Measurements from ENCODE around the gene SON.
A peak's percentile ranks its signal among the peaks of the same experiment; 100 is the strongest.
"Not testable (repeated sequence)": the region's sequence is repeated elsewhere in the genome, so short reads cannot be mapped to it uniquely, and the experiment has no call there.

The SON gene, protein sequence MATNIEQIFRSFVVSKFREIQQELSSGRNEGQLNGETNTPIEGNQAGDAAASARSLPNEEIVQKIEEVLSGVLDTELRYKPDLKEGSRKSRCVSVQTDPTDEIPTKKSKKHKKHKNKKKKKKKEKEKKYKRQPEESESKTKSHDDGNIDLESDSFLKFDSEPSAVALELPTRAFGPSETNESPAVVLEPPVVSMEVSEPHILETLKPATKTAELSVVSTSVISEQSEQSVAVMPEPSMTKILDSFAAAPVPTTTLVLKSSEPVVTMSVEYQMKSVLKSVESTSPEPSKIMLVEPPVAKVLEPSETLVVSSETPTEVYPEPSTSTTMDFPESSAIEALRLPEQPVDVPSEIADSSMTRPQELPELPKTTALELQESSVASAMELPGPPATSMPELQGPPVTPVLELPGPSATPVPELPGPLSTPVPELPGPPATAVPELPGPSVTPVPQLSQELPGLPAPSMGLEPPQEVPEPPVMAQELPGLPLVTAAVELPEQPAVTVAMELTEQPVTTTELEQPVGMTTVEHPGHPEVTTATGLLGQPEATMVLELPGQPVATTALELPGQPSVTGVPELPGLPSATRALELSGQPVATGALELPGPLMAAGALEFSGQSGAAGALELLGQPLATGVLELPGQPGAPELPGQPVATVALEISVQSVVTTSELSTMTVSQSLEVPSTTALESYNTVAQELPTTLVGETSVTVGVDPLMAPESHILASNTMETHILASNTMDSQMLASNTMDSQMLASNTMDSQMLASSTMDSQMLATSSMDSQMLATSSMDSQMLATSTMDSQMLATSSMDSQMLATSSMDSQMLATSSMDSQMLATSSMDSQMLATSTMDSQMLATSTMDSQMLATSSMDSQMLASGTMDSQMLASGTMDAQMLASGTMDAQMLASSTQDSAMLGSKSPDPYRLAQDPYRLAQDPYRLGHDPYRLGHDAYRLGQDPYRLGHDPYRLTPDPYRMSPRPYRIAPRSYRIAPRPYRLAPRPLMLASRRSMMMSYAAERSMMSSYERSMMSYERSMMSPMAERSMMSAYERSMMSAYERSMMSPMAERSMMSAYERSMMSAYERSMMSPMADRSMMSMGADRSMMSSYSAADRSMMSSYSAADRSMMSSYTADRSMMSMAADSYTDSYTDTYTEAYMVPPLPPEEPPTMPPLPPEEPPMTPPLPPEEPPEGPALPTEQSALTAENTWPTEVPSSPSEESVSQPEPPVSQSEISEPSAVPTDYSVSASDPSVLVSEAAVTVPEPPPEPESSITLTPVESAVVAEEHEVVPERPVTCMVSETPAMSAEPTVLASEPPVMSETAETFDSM (N-terminal part only)

DNA sequence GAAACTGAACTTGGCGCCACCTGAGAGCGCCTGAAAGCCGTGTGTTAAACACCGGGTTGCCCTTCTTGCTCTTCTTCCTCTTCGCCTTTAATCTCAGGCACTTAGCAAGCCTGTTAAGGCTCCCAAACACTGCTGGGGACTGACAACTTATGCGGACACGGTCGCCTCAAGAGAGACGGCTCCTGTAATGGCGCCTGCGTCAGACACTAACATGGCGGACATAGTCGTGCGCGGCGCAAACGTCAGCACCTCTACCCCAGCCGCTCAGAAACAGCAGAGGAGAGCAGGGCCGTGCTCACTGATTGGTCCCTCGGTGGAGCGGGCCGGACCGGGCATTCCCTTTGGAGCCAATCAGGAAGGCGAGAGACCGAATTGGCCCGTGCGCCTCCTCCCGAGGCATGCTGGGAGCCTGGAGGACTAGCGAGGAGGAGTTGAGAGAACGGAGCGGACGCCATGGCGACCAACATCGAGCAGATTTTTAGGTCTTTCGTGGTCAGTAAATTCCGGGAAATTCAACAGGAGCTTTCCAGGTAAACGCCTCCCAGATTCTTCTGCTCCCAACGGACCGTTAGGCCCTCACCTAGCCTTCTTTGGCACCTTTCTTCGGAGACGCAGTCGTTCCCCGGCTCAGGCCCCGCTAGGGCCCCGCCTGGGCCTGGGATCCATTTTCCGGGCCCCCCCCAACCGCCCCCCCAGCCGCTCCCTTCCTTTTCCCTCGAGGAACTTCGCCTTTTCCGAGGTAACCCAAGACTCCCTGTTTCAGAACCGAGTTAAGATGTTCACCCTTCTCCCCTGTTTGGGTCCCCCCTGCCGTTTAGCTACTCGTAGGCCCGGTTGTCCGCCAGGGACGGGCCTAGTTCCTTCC, at the start of gene SON:
SON (plus strand) TSS at position 399 of the 865 bp plus-strand sequence; CDS start at position 454, 55 bp downstream.
- DNase-seq (ENCODE audit: low read depth): peak; percentile 94

DNA sequence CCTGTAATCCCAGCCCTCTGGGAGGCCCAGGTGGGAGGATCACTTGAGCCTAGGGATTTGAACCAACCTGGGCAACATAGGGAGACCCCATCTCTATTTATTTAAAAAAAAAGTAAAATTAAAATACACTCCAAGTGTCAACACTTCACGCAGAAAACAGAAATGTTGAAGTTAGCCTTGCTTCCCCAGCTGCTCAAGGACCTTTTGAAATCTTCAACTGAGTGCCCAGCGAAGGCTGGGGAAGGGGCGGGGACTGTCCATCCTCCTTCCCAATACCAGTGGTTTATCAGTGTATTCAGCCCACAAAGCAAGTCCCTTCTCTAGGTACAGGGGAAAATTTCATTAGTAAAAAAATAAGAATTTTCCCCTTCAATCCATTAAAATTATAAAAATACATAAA, 49.1 kb upstream of the SON start:
- no peak for DNase-seq (ENCODE audit: low read depth)

DNA sequence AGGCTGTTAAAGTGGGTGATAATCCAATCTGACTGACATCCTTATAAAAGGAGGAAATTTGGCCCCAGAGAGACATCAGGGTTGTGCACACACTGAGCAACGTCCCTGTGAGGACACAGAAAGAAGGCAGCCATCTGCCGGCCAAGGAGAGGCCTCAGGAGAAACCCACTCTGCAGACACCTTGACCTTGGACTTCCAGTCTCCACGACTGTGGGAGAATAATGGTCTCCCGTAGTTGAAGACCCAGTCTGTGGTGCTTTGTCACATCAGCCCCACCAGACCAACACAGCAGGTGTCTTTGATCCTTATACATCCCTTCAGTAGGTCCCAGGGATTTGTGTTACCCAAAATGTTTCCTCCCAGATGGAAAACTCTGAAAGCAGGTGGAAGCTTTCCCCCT, 47.1 kb upstream of the SON start:
- no peak for DNase-seq (ENCODE audit: low read depth)

DNA sequence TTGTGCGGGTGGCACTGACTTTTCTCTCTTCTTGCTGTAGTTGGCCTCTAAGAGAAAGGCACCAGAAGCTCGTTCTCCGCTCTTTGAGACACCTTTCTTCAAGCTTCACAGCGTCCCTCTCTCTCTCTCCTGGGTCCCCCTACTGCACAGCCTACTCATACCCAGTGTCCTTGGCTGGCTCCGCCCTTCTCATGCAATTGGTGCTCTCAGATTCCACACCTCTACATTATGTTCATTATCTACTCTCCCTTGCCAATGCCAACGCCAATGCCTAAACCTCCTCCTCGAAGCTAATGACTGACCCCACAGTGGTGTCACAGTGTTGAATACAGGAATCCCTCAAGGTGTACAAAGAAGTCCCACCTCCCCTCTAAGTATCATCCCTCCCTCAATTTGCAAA, 46.5 kb upstream of the SON start:
- no peak for DNase-seq (ENCODE audit: low read depth)

DNA sequence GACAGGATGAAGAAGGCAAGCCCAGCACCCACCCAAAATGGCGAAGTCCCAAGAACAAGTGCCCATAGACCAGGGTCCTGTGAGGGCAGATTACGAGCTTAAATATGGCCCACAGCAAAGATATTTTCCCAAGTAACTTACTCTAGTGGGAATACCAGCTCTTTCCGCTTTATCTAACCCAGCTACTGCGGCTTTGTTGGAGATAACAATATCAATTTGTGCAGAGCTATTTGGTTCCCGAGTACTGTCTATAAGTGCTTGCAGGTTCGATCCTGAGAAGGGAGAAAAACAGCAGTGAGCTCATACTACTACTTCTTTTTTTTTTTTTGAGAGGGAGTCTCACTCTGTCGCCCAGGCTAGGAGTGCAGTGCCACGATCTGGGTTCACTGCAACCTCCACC, 37.0 kb upstream of the SON start:
- DNase-seq (ENCODE audit: low read depth): no peak

DNA sequence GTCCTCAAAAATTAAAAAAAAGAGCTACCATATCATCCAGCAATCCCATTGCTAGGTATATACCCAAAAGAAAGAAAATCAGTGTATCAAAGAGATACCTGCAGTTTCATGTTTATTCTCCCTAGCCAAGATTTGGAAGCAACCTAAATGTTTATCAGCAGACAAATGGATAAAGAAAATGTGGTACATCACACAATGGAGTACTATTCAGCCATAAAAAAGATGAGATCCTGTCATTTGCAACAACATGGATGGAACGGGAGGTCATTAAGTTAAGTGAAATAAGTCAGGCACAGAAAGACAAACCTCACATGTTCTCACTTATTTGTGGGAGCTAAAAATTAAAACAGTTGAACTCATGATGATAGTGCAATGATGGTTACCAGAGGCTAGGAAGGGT, 35.8 kb upstream of the SON start:
- DNase-seq (ENCODE audit: low read depth): not testable (repeated sequence)

DNA sequence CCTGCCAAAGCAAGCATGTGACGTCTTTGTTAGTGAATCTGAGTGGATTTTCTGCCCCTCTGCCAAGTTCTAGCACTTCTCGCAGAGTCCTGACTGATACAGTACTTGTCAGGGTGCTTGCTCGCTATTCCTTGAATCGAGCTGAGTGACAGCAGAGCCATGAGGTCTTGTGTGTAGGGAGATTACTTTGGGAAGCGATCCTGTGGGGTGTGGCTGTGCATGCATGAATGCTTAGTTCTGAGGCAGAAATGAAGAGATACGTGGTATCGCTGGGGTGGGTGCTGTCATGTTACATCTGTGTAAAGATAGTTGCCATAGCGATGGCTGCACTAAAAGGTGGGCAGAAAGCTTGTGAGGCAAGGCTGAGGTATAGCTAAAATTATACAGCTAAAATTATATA, 32.0 kb upstream of the SON start:
- DNase-seq (ENCODE audit: low read depth): no peak

DNA sequence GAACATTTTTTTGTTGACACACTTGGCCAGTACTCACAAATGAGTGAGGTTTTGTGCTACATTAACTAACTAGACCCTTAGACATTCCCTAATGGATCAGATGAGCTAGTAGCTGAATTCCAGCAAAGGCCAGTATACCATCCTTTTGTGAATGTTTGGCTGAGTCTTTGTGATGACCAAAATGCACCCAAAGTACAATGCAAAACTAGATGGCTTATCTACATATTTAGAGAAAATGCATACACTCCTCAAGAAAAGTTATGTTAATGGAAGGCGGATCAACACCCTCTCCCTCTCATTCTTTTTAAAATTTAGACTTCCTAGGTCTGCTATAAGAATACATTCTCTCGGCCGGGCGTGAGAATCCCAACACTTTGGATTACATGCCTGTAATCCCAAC, 31.2 kb upstream of the SON start:
- DNase-seq (ENCODE audit: low read depth): no peak

DNA sequence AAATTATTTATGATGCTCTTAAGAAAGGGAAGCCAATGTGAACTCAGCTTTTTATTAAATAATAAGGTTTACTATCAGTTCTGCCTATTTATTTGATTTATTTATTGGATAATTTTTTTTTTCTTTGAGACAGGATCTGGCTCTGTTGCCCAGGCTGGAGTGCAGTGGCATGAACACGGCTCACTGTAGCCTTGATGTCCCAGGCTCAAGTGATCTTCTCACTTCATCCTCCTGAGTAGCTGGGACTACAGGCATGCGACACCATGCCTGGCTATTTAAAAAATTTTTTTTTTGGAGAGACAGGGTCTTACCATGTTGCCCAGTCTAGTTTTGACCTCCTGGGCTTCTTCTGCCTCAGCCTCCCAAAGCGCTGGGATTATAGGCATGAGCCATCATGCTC, 30.4 kb upstream of the SON start:
- no peak for DNase-seq (ENCODE audit: low read depth)

DNA sequence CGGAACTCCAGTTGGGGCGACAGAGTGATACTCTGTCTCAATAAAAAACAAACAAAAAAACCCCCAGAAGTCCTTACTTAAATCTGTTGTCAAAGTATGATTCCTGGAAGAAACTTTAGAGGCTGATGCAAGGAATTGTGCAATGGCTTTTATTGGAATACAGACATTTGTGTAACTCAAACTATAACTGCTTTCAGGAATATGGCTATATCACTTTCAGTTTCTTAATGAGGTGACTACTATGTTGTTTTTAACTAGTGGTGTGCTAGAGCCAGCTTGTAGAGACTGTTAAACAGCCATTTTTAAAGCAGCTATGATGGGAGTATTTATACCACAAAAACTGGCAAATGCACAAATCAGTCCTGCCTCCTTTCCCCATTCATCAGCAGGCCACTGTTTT, 28.6 kb upstream of the SON start:
- DNase-seq (ENCODE audit: low read depth): no peak

DNA sequence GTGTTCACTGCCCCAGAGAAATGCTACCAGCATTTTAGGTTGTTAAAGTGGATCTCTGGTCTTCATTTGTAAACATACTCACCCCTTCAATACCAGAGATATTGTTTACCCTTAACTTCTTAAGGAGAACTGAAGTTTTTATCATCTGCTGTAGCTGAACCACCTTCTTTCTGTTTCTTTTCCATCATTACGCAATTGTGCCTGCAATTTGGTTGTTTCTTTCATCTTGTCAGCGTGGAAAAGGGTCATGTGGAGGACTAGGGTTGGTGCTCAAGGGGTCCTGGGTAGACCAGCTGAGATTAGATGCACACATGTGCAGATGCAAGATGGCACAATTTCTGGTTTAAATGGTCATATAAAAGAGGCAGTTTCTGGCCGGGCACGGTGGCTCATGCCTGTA, 23.9 kb upstream of the SON start:
- DNase-seq (ENCODE audit: low read depth): no peak

DNA sequence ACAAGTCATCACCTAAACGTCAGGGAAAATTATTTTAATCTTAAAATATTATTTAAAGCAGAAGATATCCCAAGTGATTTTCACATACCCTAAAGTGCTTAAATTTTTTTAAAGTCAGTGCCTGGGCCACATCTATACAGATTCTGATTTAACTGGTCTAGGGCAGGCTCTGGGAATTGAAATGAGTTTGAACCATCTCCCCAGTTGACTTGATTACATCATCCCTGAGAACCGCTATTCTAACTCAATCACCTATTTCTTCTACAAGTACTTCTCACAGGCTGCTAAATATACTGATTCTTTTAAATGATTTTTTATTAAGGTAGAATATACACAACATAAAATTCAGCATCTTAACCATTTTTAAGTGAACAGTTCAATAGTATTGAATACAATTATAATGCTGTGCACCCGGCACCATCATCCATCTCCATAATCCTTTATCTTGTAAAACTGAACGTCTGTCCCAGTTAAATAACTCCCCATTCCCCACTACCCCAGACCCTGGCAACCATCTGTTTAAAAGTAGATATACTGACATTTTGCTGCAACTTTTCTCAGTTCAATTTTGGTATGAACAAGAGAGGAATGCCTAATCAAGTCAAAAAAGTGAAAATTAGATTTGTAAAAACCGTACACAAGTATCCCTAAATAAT, 20.4 kb upstream of the SON start:
- DNase-seq (ENCODE audit: low read depth): no peak

DNA sequence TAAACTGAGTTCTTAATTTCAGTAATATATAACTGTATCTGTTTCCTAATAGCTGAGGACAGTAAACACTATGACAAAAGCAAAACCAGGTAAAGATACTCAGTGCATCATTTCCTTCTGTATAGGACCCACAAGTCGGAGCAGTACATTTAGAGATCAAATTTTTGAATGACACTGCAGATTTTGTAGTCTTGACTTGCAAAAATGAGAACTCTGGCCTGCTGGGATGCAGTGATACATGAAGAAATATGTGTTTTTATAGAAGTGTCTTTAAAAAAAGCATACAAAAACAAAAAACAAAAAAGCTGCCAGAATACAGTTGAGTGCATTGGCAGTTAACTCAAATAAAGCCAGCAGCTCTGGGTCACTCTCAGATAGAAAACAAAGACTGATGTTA, 19.9 kb upstream of the SON start:
- no peak for DNase-seq (ENCODE audit: low read depth)

DNA sequence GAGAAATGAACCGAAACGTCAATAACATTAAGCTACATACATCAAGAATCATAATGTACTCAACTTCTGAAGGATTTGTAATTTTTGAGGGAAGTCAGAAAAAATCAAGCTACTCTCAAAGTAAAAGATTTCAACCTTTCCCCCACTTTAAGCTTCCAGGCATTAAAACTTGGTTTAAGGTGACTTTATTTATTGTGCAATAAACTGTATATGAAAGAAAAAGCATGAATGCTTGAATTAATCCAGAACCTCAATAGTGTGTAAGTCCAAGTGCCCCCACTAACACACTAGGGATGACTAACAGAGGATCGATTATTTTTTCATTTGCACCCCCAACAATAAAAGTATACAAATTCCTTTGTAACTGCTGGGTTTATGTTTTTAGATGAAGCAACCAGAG, 11.8 kb upstream of the SON start:
- DNase-seq (ENCODE audit: low read depth): no peak

DNA sequence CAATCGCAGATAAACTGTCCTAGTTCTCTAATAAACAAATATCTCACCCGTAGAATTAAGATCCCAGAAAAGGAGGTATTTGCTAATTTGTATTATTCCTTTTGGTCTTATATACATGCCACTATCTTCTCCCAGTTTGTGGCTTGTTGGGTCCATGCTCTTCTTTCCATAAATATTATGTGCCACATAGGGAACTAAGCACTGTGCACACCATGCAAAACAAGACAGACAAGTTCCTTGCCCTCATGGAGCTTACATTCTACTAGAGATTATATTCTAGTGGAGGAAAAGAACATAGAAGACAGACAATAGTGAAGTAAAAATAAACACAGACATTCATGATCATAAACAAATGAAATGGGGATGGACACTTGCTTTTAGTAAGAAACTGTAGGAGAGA, 5.6 kb upstream of the SON start:
- no peak for DNase-seq (ENCODE audit: low read depth)

DNA sequence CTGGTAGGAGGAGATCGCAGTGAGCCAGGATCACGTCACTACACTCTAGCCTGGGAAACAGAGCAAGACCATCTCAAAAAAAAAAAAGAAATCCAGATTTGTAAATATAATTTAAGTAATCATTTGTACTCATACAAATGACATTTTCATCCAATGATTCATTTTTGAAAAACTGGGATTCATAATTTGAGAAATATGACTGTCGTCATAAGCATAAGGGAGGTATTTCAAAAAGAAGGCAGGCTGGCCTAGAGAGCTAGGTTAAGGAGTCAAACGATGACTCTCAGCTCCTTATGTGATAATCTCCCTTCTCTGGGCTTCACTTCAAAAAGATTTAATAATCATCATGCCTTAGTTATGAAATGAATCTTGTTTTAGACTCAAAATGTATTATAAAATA, 3.2 kb upstream of the SON start:
- no peak for DNase-seq (ENCODE audit: low read depth)

DNA sequence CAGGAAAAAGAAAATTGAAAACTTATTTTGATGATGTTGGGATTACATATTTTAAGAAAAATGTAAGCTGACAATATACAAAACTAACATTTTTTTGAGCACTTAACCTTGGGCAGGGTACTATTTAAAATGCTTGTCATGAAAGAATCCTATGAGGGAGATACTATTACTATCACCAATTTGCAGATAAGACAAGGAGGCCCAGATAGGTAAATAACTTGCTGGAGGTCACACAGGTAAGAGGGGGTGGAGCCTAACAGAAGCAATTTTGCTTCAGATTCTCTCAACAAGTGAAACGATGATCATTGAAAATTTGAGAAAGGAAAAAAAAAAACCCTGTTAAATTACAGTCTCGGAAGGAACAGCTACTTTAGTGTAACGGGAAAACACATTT, 2.1 kb upstream of the SON start:
- DNase-seq (ENCODE audit: low read depth): no peak

DNA sequence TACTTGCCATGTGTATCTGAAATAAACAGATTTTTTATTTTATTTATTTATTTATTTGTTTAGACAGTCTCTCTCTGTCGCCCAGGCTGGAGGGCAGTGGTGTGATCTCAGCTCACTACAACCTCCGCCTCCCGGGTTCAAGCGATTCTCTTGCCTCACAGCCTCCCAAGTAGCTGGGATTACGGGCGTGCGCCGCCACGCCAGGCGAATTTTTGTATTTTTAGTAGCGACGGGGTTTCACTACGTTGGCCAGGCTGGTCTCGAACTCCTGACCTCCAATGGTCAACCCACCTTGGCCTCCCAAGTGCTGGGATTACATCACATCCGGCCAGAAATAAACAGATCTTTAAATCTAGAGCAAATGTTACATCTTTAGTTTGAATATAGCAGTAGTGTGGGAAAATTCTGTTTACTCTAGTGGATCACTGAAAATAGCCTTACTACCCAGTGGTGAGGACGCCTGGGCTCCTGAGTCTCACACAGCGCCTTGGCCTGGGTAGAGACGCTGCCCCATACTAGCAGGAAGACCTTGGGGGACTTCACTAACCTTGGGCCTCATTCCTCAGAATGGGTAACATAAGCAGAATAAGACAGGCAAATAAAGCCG, 1.6 kb upstream of the SON start:
- no peak for DNase-seq (ENCODE audit: low read depth)

DNA sequence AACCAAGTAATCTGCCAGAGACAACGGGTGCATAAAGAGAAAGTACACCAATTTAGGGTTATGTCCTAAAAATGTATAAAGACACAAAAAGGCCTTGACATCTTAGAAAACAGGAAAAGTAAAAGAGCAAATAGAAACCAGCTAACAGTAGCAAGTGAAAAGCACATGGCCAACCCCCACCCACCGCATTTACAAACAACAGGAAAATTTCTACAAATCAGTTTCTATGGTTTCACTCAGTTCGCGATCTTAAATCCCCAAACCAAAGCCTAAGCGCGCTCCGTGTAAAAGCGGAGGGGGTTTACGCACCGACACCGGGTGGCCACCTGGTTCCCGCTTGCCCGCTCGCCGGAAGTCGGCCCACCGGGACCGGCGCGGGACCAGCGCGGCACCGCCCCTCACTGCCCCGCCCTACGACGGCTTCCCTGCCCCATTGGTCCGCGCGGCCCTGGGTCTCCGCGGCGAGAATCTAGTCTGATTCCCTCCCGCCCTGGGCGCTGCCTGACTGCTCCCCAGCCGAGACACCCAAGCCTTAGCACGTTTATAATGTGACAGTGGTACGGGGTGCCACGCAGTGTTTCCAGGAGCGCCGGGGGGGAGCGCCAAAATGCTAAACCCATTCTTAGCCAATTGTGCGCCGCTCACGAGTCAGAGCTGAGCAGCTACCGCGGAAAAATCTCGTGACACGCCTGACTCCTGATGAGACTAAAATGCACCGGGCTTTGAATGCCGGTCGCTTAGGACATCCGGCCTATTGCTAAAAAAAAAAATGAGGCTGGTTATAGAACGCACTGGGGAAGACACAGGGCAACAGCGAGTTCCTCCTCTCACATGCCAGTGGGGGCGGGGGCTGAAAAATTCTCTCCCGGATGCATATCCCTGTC, 840 bp upstream of the SON start, which contains the start of gene GART:
GART (minus strand) TSS at position 362 of the 884 bp plus-strand sequence. CDS start 2,802 bp downstream, outside the sequence.
- DNase-seq (ENCODE audit: low read depth): peak; percentile 78
